Fibroblast of the aortic adventitia (primary cell): ENCODE data around the gene SH3D21. TPM values are rescaled to one million over a fixed set of nuclear protein-coding genes. Genes with fewer than 3 reads are reported as not detected.
A peak's percentile ranks its signal among the peaks of the same experiment; 100 is the strongest.

Experiments
- DNase-seq: peaks from one replicate; pipeline ENCODE4 v3.0.0-alpha.2; 2010; ENCODE audit warnings: low read depth
- H3K4me3 ChIP-seq: 2 replicates; pipeline ENCODE4 v1.5.1; 2011; ENCODE audit warnings: low read depth, mild to moderate bottlenecking, control low read depth, low read length, moderate library complexity
- CTCF ChIP-seq: IDR thresholded peaks from 2 replicates; pipeline ENCODE4 v1.5.1; 2011; ENCODE audit warnings: mild to moderate bottlenecking, low read length, control low read depth, inconsistent platforms; ENCODE audit not compliant: insufficient read depth
- total RNA-seq: library from RNA; depleted of rRNA; stranded (reverse); fragments of >200 nt; gene quantifications from 2 replicates; pipeline ENCODE4 v1.2.3, GENCODE V29; 2012; ENCODE audit warnings: low replicate concordance

The SH3D21 gene
- total RNA-seq, 1 donor, result 5.2 TPM

- DNase-seq, result no peak
Observed at GRCh38 chr1:36322041-36322785, 16.0 kb downstream of the SH3D21 start.

GRCh38 chr1:36322786-36323635 lies 16.8 kb downstream of the SH3D21 start:
- peak overlapping the region; percentile 82 for H3K4me3 ChIP-seq
- TF ChIP-seq CTCF, result no peak
- DNase-seq, result peak; percentile 58

More at GRCh38 chr1:36322041-36322785, 16.0 kb downstream of the SH3D21 start:
- TF ChIP-seq CTCF, result no peak
- H3K4me3 ChIP-seq, result peak overlapping the region; percentile 82

- peak; percentile 76 for DNase-seq
- peak within 1 kb of the TSS; percentile 82 for H3K4me3 ChIP-seq
- TF ChIP-seq CTCF, result no peak
Observed at GRCh38 chr1:36323636-36324352, 17.6 kb downstream of the SH3D21 start, which contains the start of gene EVA1B. EVA1B (minus strand) TSS chr1:36323645; CDS start chr1:36323037, 608 bp downstream.

DNA sequence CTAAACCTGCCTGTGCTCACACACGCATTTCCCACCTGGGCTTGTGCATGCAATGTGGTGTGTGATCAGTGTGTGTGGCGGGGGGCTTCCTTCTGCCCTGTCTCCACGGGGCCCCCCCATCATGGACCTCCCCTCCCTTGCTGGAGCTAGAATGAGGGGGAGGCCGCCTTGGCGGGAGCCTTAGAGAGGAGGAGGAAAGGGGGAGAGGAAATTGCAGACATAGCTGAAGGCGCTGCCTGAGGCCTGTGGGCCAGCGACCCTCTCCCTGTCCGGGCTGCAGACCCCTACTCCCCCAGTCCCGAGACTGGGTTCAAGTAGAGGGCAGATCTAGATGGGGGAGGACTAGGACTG lies 18.2 kb downstream of the SH3D21 start:
- TF ChIP-seq CTCF, result no peak
- no peak for DNase-seq
- H3K4me3 ChIP-seq, result no peak overlapping the region

DNA sequence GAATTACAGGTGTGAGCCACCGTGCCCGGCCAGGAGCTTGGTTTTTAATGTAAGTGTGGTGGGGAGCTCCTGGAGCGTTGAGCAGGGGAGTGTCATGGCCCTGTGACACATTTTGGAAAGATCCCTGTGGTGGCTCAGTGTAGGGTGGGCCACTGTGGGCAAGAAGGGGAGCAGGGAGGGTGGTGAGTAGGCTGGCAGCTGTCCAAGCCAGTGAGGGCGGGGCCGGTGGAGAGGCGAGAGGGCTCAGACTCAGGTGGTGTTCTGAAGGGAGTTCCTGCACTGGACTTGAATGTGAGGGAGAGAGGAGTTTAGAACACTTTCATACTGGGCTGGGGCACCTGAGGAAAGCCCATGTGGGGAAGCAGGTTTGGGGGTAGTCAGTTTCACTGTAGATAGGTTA lies 20.3 kb downstream of the SH3D21 start:
- no peak for DNase-seq
- no peak for TF ChIP-seq CTCF
- H3K4me3 ChIP-seq, result no peak overlapping the region

GRCh38 chr1:36327421-36328087 lies 21.4 kb downstream of the SH3D21 start:
- DNase-seq, result peak; percentile 34
- no peak overlapping the region for H3K4me3 ChIP-seq
- no peak for TF ChIP-seq CTCF
